Mesodermal cell (in vitro differentiated cells): ENCODE results near the gene TMEM168.

Experiments used
- H3K27ac ChIP-seq: 2 replicates; pipeline ENCODE4 v1.7.0; 2013; ENCODE audit warnings: mild to moderate bottlenecking, low read depth, low read length, moderate library complexity; ENCODE audit not compliant: severe bottlenecking
- H3K36me3 ChIP-seq: 2 replicates; pipeline ENCODE4 v1.7.1; 2013; ENCODE audit warnings: mild to moderate bottlenecking, low read length, moderate library complexity; ENCODE audit not compliant: control insufficient read depth, insufficient read depth
- H3K4me1 ChIP-seq: one replicate; pipeline ENCODE4 v1.7.1; 2013; ENCODE audit warnings: mild to moderate bottlenecking, low read length; ENCODE audit not compliant: insufficient read depth, control insufficient read depth, poor library complexity, severe bottlenecking
- H3K4me3 ChIP-seq: 2 replicates; pipeline ENCODE4 v1.7.0; 2013; ENCODE audit warnings: low read length, control low read depth, mild to moderate bottlenecking; ENCODE audit not compliant: insufficient read depth, poor library complexity, severe bottlenecking; ENCODE audit errors: extremely low read depth
- H3K9me3 ChIP-seq: 2 replicates; pipeline ENCODE4 v1.7.1; 2013; ENCODE audit warnings: mild to moderate bottlenecking, low read length, moderate library complexity; ENCODE audit not compliant: control insufficient read depth
- WGBS, 2 experiments: methylation state at CpG; one replicate each; pipeline ENCODE4 v1.1.5; 2013; ENCODE audit warnings: missing lambda C conversion rate in 2 of 2; ENCODE audit not compliant: insufficient coverage in 2 of 2; 5-methylcytosine and 5-hydroxymethylcytosine counted together

TMEM168 gene

GRCh38 chr7:112779667-112780066 is 10.5 kb downstream of the TMEM168 start:
- WGBS, 2 experiments: 89 to 100% methylated on average over 1 to 3 of the region's 4 CpGs
- no peaks in the 10 kb centered on the region for H3K4me1 ChIP-seq
- H3K36me3 ChIP-seq: no peaks in the 10 kb centered on the region
- no peak overlapping the region for H3K4me3 ChIP-seq
- no peak overlapping the region for H3K27ac ChIP-seq
- no peaks in the 10 kb centered on the region for H3K9me3 ChIP-seq

- H3K4me1 ChIP-seq: no peaks in the 10 kb centered on the region
Observed at GRCh38 chr7:112777406-112777805, 12.8 kb downstream of the TMEM168 start.

GRCh38 chr7:112771166-112771565 is 19.0 kb downstream of the TMEM168 start:
- no peak overlapping the region for H3K27ac ChIP-seq
- WGBS, 2 experiments: no CpG with 5 or more reads among the region's 1 CpG
- H3K9me3 ChIP-seq: no peaks in the 10 kb centered on the region
- H3K4me1 ChIP-seq: no peaks in the 10 kb centered on the region
- H3K36me3 ChIP-seq: no peaks in the 10 kb centered on the region
- H3K4me3 ChIP-seq: no peak overlapping the region

More at GRCh38 chr7:112777406-112777805, 12.8 kb downstream of the TMEM168 start:
- Histone ChIP-seq H3K9me3 (no peaks in the 10 kb centered on the region), H3K27ac (no peak overlapping the region), H3K36me3 (no peaks in the 10 kb centered on the region), H3K4me3 (no peak overlapping the region)

GRCh38 chr7:112770051-112770450 is 20.1 kb downstream of the TMEM168 start:
- Histone ChIP-seq H3K9me3 (no peaks in the 10 kb centered on the region), H3K27ac (no peak overlapping the region), H3K36me3 (no peaks in the 10 kb centered on the region), H3K4me1 (no peaks in the 10 kb centered on the region), H3K4me3 (no peak overlapping the region)
- WGBS, 2 experiments: 100% methylated on average over 2 of the region's 4 CpGs

- Histone ChIP-seq H3K27ac (no peak overlapping the region), H3K36me3 (no peaks in the 10 kb centered on the region), H3K4me1 (no peaks in the 10 kb centered on the region), H3K9me3 (no peaks in the 10 kb centered on the region), H3K4me3 (no peak overlapping the region)
- no CpG with 5 or more reads among the region's 1 CpG for WGBS, 2 experiments
Observed at GRCh38 chr7:112765105-112765504, 25.1 kb downstream of the TMEM168 start.

- H3K36me3 ChIP-seq: no peaks in the 10 kb centered on the region
- no peaks in the 10 kb centered on the region for H3K4me1 ChIP-seq
- H3K4me3 ChIP-seq: no peak overlapping the region
- H3K27ac ChIP-seq: no peak overlapping the region
- no peaks in the 10 kb centered on the region for H3K9me3 ChIP-seq
Observed at GRCh38 chr7:112763996-112764395, 26.2 kb downstream of the TMEM168 start.

GRCh38 chr7:112763298-112763697 is 26.9 kb downstream of the TMEM168 start:
- H3K9me3 ChIP-seq: no peaks in the 10 kb centered on the region
- H3K4me1 ChIP-seq: no peaks in the 10 kb centered on the region
- no peak overlapping the region for H3K4me3 ChIP-seq
- WGBS, 2 experiments: 100% methylated on average over 2 to 3 of the region's 3 CpGs
- H3K36me3 ChIP-seq: no peaks in the 10 kb centered on the region
- H3K27ac ChIP-seq: no peak overlapping the region

GRCh38 chr7:112759905-112760304 is 30.3 kb downstream of the TMEM168 start:
- no peak overlapping the region for H3K4me3 ChIP-seq
- no peaks in the 10 kb centered on the region for H3K36me3 ChIP-seq
- no peaks in the 10 kb centered on the region for H3K9me3 ChIP-seq
- H3K4me1 ChIP-seq: no peaks in the 10 kb centered on the region
- 83 to 88% methylated on average over 2 of the region's 3 CpGs for WGBS, 2 experiments
- no peak overlapping the region for H3K27ac ChIP-seq

GRCh38 chr7:112757337-112757736 is 32.9 kb downstream of the TMEM168 start:
- Histone ChIP-seq H3K9me3 (no peaks in the 10 kb centered on the region), H3K27ac (no peak overlapping the region), H3K4me1 (no peaks in the 10 kb centered on the region), H3K36me3 (no peaks in the 10 kb centered on the region), H3K4me3 (no peak overlapping the region)
- 95% methylated on average over 2 of the region's 2 CpGs for WGBS, 2 experiments

GRCh38 chr7:112753298-112753697 is 36.9 kb downstream of the TMEM168 start:
- H3K4me1 ChIP-seq: no peaks in the 10 kb centered on the region
- no peak overlapping the region for H3K4me3 ChIP-seq
- H3K36me3 ChIP-seq: no peaks in the 10 kb centered on the region
- H3K27ac ChIP-seq: no peak overlapping the region
- no peaks in the 10 kb centered on the region for H3K9me3 ChIP-seq

GRCh38 chr7:112752576-112752975 is 37.6 kb downstream of the TMEM168 start:
- Histone ChIP-seq H3K9me3 (no peaks in the 10 kb centered on the region), H3K27ac (no peak overlapping the region), H3K4me3 (no peak overlapping the region), H3K36me3 (no peaks in the 10 kb centered on the region), H3K4me1 (no peaks in the 10 kb centered on the region)
- WGBS, 2 experiments: no CpG with 5 or more reads among the region's 3 CpGs

GRCh38 chr7:112749775-112750174 is 40.4 kb downstream of the TMEM168 start:
- H3K4me1 ChIP-seq: no peaks in the 10 kb centered on the region
- 67 to 80% methylated on average over 1 of the region's 2 CpGs for whole genome bisulfite sequencing, 2 experiments
- no peaks in the 10 kb centered on the region for H3K36me3 ChIP-seq
- no peaks in the 10 kb centered on the region for H3K9me3 ChIP-seq
- no peak overlapping the region for H3K27ac ChIP-seq
- H3K4me3 ChIP-seq: no peak overlapping the region
